Hippocampal formation (tissue), 2 donors: ENCODE results near the gene VRK2.
"Not testable (repeated sequence)": the region's sequence is repeated elsewhere in the genome, so short reads cannot be mapped to it uniquely, and the experiment has no call there.

Source experiments
- DNase-seq, 2 donors: peaks; one replicate each; lab custom pipeline; 2025; lab: John Stamatoyannopoulos, UW

Gene VRK2

DNA sequence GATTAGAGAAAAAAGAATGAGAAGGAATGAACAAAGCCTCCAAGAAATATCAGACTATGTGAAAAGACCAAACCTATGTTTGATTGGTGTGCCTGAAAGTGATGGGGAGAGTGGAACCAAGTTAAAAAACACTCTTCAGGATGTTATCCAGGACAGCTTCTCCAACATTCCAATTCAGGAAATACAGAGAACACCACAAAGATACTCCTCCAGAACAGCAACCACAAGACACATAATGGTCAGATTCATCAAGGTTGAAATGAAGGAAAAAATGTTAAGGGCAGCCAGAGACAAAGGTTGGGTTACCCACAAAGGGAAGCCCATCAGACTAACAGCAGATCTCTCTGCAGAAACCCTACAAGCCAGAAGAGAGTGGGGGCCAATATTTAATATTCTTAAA, 123.2 kb downstream of the VRK2 start:
- DNase-seq = not testable (repeated sequence)

GRCh38 chr2:58170334-58170933, 123.8 kb downstream of the VRK2 start:
- not testable (repeated sequence) for DNase-seq

DNA sequence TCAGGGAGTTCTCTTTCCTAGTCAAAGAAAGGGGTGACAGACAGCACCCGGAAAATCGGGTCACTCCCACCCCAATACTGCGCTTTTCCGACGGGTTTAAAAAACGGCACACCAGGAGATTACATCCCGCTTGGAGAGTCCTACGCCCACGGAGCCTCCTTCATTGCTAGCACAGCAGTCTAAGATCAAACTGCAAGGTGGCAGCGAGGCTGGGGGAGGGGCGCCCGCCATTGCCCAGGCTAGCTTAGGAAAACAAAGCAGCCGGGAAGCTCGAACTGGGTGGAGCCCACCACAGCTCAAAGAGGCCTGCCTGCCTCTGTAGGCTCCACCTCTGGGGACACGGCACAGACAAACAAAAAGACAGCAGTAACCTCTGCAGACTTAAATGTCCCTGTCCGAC, 125.2 kb downstream of the VRK2 start:
- DNase-seq = not testable (repeated sequence)

DNA sequence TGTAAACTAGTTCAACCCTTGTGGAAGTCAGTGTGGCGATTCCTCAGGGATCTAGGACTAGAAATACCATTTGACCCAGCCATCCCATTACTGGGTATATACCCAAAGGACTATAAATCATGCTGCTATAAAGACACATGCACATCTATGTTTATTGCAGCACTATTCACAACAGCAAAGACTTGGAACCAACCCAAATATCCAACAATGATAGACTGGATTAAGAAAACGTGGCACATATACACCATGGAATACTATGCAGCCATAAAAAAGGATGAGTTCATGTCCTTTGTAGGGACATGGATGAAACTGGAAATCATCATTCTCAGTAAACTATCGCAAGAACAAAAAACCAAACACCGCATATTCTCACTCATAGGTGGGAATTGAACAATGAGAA, 130.6 kb downstream of the VRK2 start:
- not testable (repeated sequence) for DNase-seq

DNA sequence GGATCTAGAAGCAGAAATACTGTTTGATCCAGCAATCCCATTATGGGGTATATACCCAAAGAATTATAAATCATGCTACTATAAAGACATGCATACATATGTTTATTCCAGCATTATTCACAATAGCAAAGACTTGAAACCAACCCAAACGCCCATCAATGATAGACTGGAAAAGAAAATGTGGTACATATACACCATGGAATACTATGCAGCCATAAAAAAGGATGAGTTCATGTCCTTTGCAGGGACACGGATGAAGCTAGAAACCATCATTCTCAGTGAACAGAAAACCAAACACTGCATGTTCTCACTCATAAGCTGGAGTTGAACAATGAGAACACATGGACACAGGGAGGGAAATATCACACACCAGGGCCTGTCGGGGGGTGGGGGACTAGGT, 133.6 kb downstream of the VRK2 start:
- not testable (repeated sequence) for DNase-seq

DNA sequence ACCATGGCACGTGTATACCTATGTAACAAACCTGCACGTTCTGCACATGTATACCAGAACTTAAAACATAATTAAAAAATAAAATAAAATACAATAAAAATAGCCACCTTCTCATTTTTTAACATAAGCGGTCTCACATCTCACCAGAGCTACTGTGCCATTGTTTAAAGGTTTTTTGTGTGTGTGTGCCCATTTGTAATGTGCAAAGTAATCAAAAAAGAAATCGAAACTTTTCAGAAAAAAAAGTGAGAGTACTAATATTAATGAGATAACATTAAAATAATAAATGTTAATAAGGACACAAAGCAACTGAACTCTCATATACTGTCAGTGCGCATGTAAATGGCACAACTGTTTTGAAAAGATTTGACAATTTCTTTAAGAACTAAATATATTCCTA, 134.0 kb downstream of the VRK2 start:
- DNase-seq = no peak

DNA sequence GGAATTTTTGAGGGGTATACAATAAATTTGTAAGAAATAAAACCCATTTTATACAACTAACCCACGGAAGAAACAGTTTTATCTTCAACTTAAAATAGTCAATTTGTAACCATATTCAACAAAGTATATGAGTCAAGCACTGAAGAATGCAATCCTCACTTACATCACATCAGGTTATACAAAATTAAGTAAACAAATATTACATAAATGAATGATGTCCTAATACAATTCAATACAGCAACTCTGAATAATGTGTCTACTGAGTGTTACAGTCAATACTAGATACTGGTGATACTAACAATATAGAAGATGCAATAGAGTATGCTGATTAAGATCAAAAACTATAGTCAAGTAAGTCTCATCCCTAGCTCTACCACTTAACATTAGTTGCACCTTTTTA, 135.9 kb downstream of the VRK2 start:
- DNase-seq = no peak

GRCh38 chr2:58186501-58186900, 139.9 kb downstream of the VRK2 start:
- no peak for DNase-seq

- not testable (repeated sequence) for DNase-seq
Observed at GRCh38 chr2:58187022-58187421, 140.4 kb downstream of the VRK2 start.

DNA sequence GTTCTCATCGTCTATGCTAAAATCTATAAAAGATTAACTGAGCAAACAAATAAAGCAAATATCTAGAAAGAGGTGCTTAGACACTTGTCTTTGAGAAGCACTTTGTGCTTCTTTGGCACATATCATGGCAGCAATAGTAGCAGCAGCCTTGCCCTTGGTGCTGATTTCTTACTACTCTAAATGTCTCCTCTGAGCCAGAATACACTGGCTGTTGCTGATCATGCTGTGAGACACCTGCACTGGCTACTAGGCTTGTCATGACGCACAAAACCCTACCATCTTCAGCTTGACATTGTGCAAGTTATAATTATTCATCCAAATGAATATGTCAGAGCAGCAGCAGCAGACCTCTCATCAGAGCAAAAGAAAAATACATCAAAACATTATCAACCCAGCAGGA, 147.9 kb downstream of the VRK2 start:
- DNase-seq = no peak

GRCh38 chr2:58195662-58196061, 149.1 kb downstream of the VRK2 start:
- no peak for DNase-seq

- no peak for DNase-seq
Observed at GRCh38 chr2:58197894-58198293, 151.3 kb downstream of the VRK2 start.

- DNase-seq = no peak
Observed at GRCh38 chr2:58202404-58202803, 155.8 kb downstream of the VRK2 start.

GRCh38 chr2:58203018-58203417, 156.4 kb downstream of the VRK2 start:
- no peak for DNase-seq

DNA sequence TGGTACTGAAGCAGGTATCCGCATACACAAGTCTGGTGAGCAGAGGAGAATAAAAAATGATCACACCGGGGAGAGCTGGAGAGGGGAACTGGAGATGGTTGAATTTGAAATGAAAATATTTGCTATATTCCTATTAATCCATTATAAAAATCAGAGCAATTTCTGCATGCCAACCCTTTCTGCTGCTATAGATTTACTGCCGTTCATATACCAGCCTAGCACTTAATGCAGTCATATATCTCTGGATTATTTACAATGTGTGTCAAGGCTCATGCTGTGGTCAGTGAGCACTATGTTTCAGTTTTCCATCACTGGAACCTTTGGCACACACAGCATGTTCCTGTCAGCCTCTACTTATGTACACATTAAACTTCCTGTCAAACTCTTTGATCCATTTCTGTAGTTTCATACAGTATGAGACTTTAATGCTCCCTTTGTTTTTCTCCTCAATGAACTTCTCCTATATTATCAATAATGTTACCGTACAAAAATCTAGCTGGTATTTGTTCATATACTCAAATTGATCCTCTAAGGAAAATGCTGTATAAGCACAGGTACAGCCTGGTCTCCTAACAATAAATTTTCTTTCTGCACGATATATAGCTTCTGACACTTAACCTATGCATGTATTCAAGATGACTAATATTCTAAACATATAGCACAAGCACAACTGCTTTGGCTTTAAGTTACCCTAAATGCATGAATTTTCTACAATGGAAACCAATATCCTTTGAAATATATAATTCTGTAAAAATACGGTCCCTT, 157.8 kb downstream of the VRK2 start:
- no peak for DNase-seq

DNA sequence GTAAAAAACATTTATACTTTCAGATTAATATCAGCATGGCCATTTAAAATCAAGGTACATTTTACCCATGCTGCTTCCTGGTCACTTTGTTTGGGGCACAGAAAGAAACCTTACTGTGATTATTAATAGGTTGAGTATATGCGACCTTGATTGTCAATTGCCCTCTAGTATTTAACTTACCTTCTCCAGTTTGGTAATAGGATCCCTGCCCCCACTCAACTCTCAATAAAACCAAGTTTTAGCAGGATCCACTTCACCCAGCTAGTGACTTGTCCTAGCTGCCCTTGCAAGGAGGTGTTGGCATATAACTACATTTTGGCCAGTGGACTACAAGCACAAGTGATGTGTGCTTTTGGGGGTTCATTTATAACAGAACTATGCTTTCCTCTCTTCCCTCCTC, 160.2 kb downstream of the VRK2 start:
- DNase-seq = no peak

DNA sequence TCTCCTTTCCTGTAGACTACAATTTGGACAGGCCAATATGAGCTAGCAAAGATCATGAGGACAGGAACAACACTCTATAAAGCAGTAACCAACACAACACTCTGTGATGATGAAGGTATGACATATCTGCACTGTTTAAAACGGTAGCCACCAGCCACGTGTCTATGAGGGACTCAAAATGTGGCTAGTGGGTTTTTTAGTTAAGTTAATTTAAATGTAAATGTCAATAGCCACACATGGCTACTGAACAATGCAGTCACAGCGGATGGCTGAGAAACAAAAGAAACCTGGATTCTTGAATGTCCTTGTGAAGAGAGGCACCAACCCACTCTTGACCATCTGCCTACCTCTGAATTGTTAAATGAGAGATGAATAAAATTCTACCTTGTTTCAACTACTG, 160.6 kb downstream of the VRK2 start:
- no peak for DNase-seq
